Forelimb muscle (tissue), 1 donor: Measurements from ENCODE around the gene CENPP. TPM values are rescaled to one million over a fixed set of nuclear protein-coding genes. Genes with fewer than 3 reads are reported as not detected.

Experiments used
- DNase-seq: peaks from one replicate; pipeline ENCODE4 v3.0.0-alpha.2; 2013; ENCODE audit warnings: low read depth
- polyA plus RNA-seq: library from polyadenylated mRNA; unstranded; fragments of 120-200 nt; gene quantifications from one replicate; pipeline ENCODE4 v1.2.1, GENCODE V29; 2013; ENCODE audit not compliant: insufficient read length

CENPP gene
- polyA plus RNA-seq, 1 donor, result 3.9 TPM

- DNase-seq, result no peak
These were observed 12.1 kb upstream of the CENPP start for GRCh38 chr9:92313624-92314012.

GRCh38 chr9:92315456-92315855 is 10.3 kb upstream of the CENPP start:
- DNase-seq, result no peak

GRCh38 chr9:92324431-92324830 is 1.3 kb upstream of the CENPP start:
- no peak for DNase-seq

- peak; percentile 17 for DNase-seq
These were observed 874 bp upstream of the CENPP start for GRCh38 chr9:92324889-92325268.

GRCh38 chr9:92325991-92326500 is 293 bp downstream of the CENPP start:
- DNase-seq, result no peak

- DNase-seq, result no peak
These were observed 1.6 kb downstream of the CENPP start for GRCh38 chr9:92327283-92327850.

- DNase-seq, result peak; percentile 31
These were observed 2.5 kb downstream of the CENPP start for GRCh38 chr9:92328225-92328624.

GRCh38 chr9:92332577-92333281 is 7.0 kb downstream of the CENPP start:
- DNase-seq, result no peak

- DNase-seq, result no peak
These were observed 7.5 kb downstream of the CENPP start for GRCh38 chr9:92333282-92333634.

- no peak for DNase-seq
These were observed 15.8 kb downstream of the CENPP start for GRCh38 chr9:92341578-92341977.

- DNase-seq, result no peak
These were observed 17.2 kb downstream of the CENPP start for GRCh38 chr9:92342825-92343488.

GRCh38 chr9:92345582-92345981 is 19.8 kb downstream of the CENPP start:
- no peak for DNase-seq

- peak; percentile 97 for DNase-seq
These were observed 24.3 kb downstream of the CENPP start for GRCh38 chr9:92349771-92350739.

- no peak for DNase-seq
These were observed 25.0 kb downstream of the CENPP start for GRCh38 chr9:92350740-92351133.

- no peak for DNase-seq
These were observed 27.3 kb downstream of the CENPP start for GRCh38 chr9:92353051-92353450.

GRCh38 chr9:92359394-92359995 is 33.7 kb downstream of the CENPP start:
- DNase-seq, result no peak

GRCh38 chr9:92360083-92360482 is 34.3 kb downstream of the CENPP start:
- no peak for DNase-seq

- no peak for DNase-seq
These were observed 43.3 kb downstream of the CENPP start for GRCh38 chr9:92369075-92369474.

- no peak for DNase-seq
These were observed 47.4 kb downstream of the CENPP start for GRCh38 chr9:92373167-92373566.

GRCh38 chr9:92377876-92378275 is 52.1 kb downstream of the CENPP start:
- no peak for DNase-seq

GRCh38 chr9:92378865-92379560 is 53.3 kb downstream of the CENPP start:
- DNase-seq, result no peak
